Activated CD4-positive, alpha-beta T cell treated with anti-CD3 and anti-CD28 coated beads, Interleukin-2, amount 10 ng/mL, durations not matched to agents 24 days and 14 days (primary cell): Measurements from ENCODE around the gene TBC1D8. TPM values are rescaled to one million over a fixed set of nuclear protein-coding genes. Genes with fewer than 3 reads are reported as not detected.

Source experiments
- DNase-seq: peaks from one replicate; pipeline ENCODE4 v3.0.0; 2022
- H3K27ac Mint-ChIP-seq: one replicate; pipeline ENCODE4 v1.8.0; 2022; ENCODE audit warnings: mild to moderate bottlenecking, mixed read lengths
- H3K27me3 Mint-ChIP-seq: one replicate; pipeline ENCODE4 v1.8.0; 2022; ENCODE audit warnings: mixed read lengths
- H3K36me3 Mint-ChIP-seq: one replicate; pipeline ENCODE4 v1.8.0; 2022; ENCODE audit warnings: low read depth, mild to moderate bottlenecking, mixed read lengths
- H3K4me1 Mint-ChIP-seq: one replicate; pipeline ENCODE4 v1.8.0; 2021; ENCODE audit warnings: mixed read lengths
- H3K4me3 Mint-ChIP-seq: one replicate; pipeline ENCODE4 v1.8.0; 2022; ENCODE audit warnings: mild to moderate bottlenecking, moderate library complexity, mixed read lengths
- H3K9me3 Mint-ChIP-seq: one replicate; pipeline ENCODE4 v1.8.0; 2021; ENCODE audit warnings: mixed read lengths
- intact Hi-C: fragments of 100-400 bp; cut with micrococcal nuclease; formaldehyde crosslinking; loops from one replicate; pipeline ENCODE4 v1.15.1; 2023
- total RNA-seq: library from RNA; stranded (reverse); gene quantifications from 2 replicates; pipeline ENCODE4 v1.2.3, GENCODE V29; 2022

Gene TBC1D8
- total RNA-seq, 1 donor from 2014 or later, result 1.4 TPM

DNA sequence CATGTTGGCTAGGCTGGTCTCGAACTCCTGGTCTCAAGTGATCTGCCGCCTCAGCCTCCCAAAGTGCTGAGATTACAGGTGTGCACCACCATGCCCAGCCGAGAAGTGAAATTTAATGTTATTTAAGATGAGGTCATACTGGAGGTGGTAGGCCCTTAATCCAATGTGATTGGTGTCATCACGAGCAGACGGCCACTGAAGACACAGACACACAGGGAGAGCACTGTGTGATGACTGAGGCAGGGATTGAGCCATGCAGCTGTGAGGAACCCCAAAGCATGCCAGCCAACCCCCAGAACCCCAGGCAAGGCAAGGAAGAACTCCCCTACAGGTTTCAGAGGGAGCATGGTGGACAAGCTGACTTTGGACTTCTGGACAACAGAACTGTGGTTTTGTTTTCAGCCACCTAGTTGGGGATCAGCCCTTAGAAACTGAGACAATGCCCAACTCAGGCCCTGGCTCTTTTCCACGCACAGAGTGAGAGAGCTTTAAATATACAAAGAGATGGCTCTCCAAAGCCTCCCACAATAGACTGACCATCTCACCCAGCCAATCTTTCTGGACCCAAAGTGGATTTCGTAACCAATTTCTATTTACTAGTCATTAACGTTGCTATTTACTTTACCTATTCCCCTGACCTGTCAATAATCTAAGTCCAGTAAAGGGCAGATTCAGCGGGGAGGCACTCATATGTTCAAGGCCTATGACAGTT is 34.2 kb downstream of the TBC1D8 start:
- H3K36me3 Mint-ChIP-seq, result no peaks in the 10 kb centered on the region
- no peak overlapping the region for H3K4me3 Mint-ChIP-seq
- H3K27me3 Mint-ChIP-seq, result peaks cover 2% of the 10 kb centered on the region
- no peak for DNase-seq
- no peak overlapping the region for H3K27ac Mint-ChIP-seq
- intact Hi-C loops, result no loop called here
- H3K9me3 Mint-ChIP-seq, result no peaks in the 10 kb centered on the region
- H3K4me1 Mint-ChIP-seq, result no peaks in the 10 kb centered on the region

DNA sequence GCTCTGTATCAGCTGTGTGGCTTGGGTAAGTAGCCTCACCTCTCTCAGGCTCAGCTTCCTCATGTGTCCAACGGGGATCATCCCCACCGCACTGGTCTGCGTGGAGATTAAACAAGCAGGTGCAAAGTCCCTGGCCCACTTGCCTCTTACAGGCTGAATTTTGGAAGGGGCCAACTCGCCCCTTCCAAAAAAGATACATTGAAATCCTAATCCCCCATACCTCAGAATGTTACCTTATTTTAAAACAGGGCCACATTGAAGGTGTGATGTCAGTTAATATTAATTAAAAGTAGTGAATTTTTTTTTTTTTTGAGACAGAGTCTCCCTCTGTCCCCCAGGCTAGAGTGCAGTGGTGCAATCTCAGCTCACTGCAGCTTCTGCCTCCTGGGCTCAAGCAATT is 34.8 kb downstream of the TBC1D8 start:
- H3K27ac Mint-ChIP-seq, result no peak overlapping the region
- no peaks in the 10 kb centered on the region for H3K4me1 Mint-ChIP-seq
- no peaks in the 10 kb centered on the region for H3K36me3 Mint-ChIP-seq
- no peak overlapping the region for H3K4me3 Mint-ChIP-seq
- H3K9me3 Mint-ChIP-seq, result no peaks in the 10 kb centered on the region
- DNase-seq, result no peak
- H3K27me3 Mint-ChIP-seq, result peaks cover 3% of the 10 kb centered on the region
- intact Hi-C loops, result no loop called here

DNA sequence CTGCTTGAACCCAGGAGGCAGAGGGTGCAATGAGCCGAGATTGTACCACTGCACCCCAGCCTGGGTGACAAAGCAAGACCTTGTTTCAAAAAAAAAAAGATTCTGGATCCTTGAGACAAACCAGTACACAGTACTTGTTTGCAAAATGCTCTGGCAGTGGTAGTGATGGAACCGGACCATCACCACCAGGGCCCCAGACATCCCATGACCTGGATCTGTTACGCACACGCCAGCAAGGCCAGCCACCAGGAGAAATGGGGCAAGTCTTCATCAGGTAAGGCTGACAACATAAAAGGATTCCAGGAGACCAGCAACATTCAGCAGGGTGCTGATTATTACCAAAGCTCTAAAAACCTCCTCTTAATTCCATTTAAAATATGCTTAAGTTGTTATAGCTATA is 35.5 kb downstream of the TBC1D8 start:
- intact Hi-C loops, result no loop called here
- Mint-ChIP-seq H3K4me1 (no peaks in the 10 kb centered on the region), H3K4me3 (no peak overlapping the region), H3K27me3 (peaks cover 3% of the 10 kb centered on the region), H3K36me3 (no peaks in the 10 kb centered on the region), H3K9me3 (no peaks in the 10 kb centered on the region), H3K27ac (no peak overlapping the region)
- DNase-seq, result no peak

DNA sequence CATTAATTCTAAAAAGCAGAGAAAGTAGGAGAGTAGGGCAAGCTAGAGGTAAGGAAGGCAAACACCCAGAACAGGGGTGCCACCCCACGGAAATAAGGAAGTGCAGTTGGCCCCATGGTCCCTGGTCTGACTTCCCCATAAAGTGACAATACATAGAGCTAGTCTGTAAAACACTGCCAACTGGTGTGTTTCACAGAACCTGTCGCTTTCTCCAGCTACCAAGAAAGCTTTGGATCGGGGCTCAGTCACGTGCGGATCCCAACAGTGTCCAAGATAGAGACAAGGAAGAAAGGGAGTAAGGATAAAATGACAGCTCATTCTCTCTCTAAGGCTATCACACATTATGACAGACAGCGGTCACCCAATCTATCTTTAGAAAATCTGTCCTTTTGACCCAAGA is 36.4 kb downstream of the TBC1D8 start:
- Mint-ChIP-seq H3K4me3 (no peak overlapping the region), H3K36me3 (no peaks in the 10 kb centered on the region), H3K9me3 (no peaks in the 10 kb centered on the region), H3K27ac (no peak overlapping the region), H3K4me1 (no peaks in the 10 kb centered on the region), H3K27me3 (peaks cover 3% of the 10 kb centered on the region)
- intact Hi-C loops, result no loop called here
- DNase-seq, result no peak

GRCh38 chr2:101114268-101114783 is 36.9 kb downstream of the TBC1D8 start:
- intact Hi-C loops, result no loop called here
- H3K27ac Mint-ChIP-seq, result no peak overlapping the region
- H3K9me3 Mint-ChIP-seq, result no peaks in the 10 kb centered on the region
- no peaks in the 10 kb centered on the region for H3K4me1 Mint-ChIP-seq
- H3K36me3 Mint-ChIP-seq, result no peaks in the 10 kb centered on the region
- DNase-seq, result no peak
- H3K27me3 Mint-ChIP-seq, result peaks cover 3% of the 10 kb centered on the region
- no peak overlapping the region for H3K4me3 Mint-ChIP-seq

DNA sequence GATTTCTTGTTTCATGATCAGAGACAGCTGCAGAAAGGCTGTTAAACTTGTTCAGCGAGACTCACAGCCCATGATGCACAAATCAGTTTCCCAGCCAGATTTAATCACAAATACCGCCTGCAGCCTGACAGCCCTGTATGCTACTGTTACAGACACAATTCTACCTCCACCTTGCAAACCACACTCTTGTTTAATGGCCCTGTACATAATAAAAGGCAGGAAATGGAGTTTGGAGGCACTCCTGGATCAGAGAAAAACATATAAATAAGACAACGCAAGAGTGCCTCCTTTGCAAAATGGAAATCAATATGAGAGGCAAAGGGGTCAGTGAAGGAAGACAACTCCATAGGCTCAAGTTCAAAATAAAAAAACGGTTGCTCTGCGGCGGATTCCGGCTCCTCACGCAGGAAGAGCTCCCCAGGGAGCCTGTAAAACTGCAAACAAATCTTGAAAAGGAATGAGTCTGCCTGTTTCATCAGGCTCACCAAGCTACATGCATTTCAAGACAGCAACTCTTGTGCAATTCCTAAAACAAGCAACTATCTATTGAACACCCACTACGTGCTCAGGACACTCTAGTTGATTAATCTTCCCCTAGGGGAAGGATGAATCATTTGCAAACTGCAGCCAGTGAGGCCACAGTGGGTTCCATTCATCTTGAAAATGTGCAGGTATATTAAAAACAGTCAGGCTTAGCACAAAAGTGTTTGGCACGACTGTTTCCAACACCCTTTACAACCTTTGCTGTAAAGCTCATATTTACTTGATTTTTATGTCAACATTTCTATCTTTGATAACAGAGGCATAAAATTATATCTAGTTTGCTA is 37.5 kb downstream of the TBC1D8 start:
- H3K36me3 Mint-ChIP-seq, result no peaks in the 10 kb centered on the region
- H3K27ac Mint-ChIP-seq, result no peak overlapping the region
- peaks cover 3% of the 10 kb centered on the region for H3K27me3 Mint-ChIP-seq
- no peaks in the 10 kb centered on the region for H3K9me3 Mint-ChIP-seq
- H3K4me1 Mint-ChIP-seq, result no peaks in the 10 kb centered on the region
- intact Hi-C loops, result no loop called here
- no peak overlapping the region for H3K4me3 Mint-ChIP-seq
- DNase-seq, result no peak

DNA sequence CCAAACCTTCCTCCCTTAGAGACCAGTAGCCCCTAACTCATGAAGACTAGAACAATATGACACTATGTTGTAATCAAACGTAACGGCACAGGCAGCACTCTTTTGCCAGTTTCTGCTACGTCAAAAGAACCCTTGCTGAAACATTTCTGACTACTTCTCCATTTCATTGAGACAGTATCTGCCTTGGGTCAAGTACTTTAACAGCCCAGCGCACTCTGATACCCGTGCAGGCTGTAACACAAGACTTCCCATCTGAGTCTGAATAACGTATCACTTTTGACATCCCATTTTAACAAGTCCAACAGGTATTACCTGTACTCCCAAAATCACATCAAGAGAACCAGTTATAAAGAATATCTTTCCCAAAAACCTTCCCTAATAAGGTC is 38.4 kb downstream of the TBC1D8 start:
- Mint-ChIP-seq H3K9me3 (no peaks in the 10 kb centered on the region), H3K27ac (no peak overlapping the region), H3K4me1 (no peaks in the 10 kb centered on the region), H3K4me3 (no peak overlapping the region), H3K27me3 (peaks cover 3% of the 10 kb centered on the region), H3K36me3 (no peaks in the 10 kb centered on the region)
- intact Hi-C loops, result no loop called here
- DNase-seq, result no peak

GRCh38 chr2:101111917-101112771 is 39.0 kb downstream of the TBC1D8 start:
- Mint-ChIP-seq H3K27me3 (peaks cover 3% of the 10 kb centered on the region), H3K36me3 (no peaks in the 10 kb centered on the region)

DNA sequence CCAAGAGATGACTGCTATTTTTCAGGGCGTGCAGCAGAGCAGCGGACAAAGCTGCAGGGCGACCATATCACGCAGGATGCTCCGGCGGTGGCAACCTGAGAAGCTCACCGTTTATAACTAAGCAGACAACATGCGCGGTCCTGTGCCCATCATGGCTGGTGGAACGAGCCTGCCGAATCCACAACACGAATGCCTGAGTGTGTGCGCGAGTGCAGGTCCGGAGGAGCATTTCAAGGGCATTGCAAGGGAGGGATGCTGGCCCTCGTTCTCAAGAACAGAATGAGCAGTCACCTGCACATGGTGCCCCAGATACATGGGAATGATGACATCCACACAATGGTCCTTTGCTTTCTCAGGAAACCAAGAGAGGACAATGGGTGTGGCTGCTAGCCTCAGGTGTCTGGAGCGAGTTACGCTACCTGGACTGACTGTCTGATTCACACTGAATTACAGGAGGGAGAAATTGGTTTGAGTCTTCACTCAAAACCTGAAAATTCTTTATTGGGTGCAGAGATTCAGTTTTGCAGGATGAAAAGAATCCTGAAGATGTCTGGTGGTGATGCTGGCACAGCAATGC is 39.8 kb downstream of the TBC1D8 start:
- Mint-ChIP-seq H3K4me3 (no peak overlapping the region), H3K36me3 (no peaks in the 10 kb centered on the region), H3K4me1 (no peaks in the 10 kb centered on the region), H3K27me3 (peaks cover 3% of the 10 kb centered on the region), H3K27ac (no peak overlapping the region), H3K9me3 (no peaks in the 10 kb centered on the region)
- DNase-seq, result no peak
- intact Hi-C loops, result no loop called here

More at GRCh38 chr2:101111917-101112771, 39.0 kb downstream of the TBC1D8 start:
- no peak for DNase-seq
- no peak overlapping the region for H3K27ac Mint-ChIP-seq
- intact Hi-C loops, result no loop called here
- H3K4me3 Mint-ChIP-seq, result no peak overlapping the region
- no peaks in the 10 kb centered on the region for H3K4me1 Mint-ChIP-seq
- no peaks in the 10 kb centered on the region for H3K9me3 Mint-ChIP-seq

DNA sequence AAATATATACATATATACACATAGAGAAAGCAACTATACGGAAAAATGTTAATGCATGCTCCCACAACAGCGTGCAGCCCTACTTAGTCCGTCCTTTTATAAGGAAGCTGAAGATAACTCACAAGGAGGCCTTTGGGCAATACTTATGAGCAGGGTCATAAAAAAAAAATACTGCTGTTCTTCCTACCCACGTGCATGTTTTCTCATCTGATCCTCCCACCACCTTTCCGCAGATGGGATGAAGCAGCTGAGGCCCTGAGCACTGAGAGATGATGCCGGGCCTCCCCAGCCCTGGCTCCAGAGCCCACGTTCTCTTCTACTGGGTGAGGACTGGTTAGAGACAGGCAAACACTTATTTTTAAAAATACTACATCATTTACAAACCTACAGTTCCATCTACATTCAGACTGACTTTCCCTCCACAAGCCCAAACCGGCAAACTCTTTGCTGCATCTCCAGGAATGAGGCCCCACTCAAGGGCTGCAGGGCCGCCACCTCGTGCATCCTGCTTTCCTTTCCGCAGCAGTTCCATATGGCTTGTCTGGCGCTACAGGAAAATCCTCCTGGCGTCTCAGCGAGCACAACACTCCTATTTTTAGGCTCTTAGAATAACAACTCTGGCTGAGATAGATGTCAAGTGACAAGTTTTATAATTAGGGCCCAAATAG is 41.6 kb downstream of the TBC1D8 start:
- Mint-ChIP-seq H3K27me3 (peaks cover 3% of the 10 kb centered on the region), H3K9me3 (no peaks in the 10 kb centered on the region), H3K36me3 (no peaks in the 10 kb centered on the region), H3K4me3 (no peak overlapping the region), H3K4me1 (no peaks in the 10 kb centered on the region), H3K27ac (no peak overlapping the region)
- DNase-seq, result no peak
- intact Hi-C loops, result no loop called here

GRCh38 chr2:101108357-101108756 is 42.8 kb downstream of the TBC1D8 start:
- peaks cover 7% of the 10 kb centered on the region for H3K27me3 Mint-ChIP-seq
- no peak overlapping the region for H3K4me3 Mint-ChIP-seq
- no peaks in the 10 kb centered on the region for H3K4me1 Mint-ChIP-seq

GRCh38 chr2:101107241-101107640 is 43.9 kb downstream of the TBC1D8 start:
- intact Hi-C loops, result no loop called here
- Mint-ChIP-seq H3K36me3 (no peaks in the 10 kb centered on the region), H3K4me3 (no peak overlapping the region), H3K4me1 (no peaks in the 10 kb centered on the region), H3K27ac (no peak overlapping the region), H3K27me3 (peaks cover 6% of the 10 kb centered on the region), H3K9me3 (peaks cover 4% of the 10 kb centered on the region)
- no peak for DNase-seq

More at GRCh38 chr2:101108357-101108756, 42.8 kb downstream of the TBC1D8 start:
- no peak for DNase-seq
- Mint-ChIP-seq H3K36me3 (no peaks in the 10 kb centered on the region), H3K27ac (no peak overlapping the region), H3K9me3 (no peaks in the 10 kb centered on the region)
- intact Hi-C loops, result no loop called here
